D721Med (cell line): ENCODE measurements around the gene STK17B.

Source experiments
- DNase-seq: peaks from one replicate; pipeline ENCODE4 v3.0.0; 2011; ENCODE audit warnings: low spot score; ENCODE audit not compliant: insufficient read length
- FAIRE-seq: peaks from 2 replicates; lab custom pipeline; 2011; peaks lifted over from hg19 to GRCh38; lab: Jason Lieb, UNC
- TF ChIP-seq, protein P1 (sequence below): IDR thresholded peaks from 2 replicates; pipeline ENCODE4 v1.5.1; 2012; ENCODE audit warnings: mild to moderate bottlenecking, control low read depth; ENCODE audit not compliant: insufficient read depth; ENCODE audit errors: missing control alignments

The STK17B gene

GRCh38 chr2:196174404-196174803, 3.0 kb upstream of the STK17B start:
- FAIRE-seq = no peak
- DNase-seq = no peak
- TF ChIP-seq, protein P1, sequence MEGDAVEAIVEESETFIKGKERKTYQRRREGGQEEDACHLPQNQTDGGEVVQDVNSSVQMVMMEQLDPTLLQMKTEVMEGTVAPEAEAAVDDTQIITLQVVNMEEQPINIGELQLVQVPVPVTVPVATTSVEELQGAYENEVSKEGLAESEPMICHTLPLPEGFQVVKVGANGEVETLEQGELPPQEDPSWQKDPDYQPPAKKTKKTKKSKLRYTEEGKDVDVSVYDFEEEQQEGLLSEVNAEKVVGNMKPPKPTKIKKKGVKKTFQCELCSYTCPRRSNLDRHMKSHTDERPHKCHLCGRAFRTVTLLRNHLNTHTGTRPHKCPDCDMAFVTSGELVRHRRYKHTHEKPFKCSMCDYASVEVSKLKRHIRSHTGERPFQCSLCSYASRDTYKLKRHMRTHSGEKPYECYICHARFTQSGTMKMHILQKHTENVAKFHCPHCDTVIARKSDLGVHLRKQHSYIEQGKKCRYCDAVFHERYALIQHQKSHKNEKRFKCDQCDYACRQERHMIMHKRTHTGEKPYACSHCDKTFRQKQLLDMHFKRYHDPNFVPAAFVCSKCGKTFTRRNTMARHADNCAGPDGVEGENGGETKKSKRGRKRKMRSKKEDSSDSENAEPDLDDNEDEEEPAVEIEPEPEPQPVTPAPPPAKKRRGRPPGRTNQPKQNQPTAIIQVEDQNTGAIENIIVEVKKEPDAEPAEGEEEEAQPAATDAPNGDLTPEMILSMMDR = no peak

DNA sequence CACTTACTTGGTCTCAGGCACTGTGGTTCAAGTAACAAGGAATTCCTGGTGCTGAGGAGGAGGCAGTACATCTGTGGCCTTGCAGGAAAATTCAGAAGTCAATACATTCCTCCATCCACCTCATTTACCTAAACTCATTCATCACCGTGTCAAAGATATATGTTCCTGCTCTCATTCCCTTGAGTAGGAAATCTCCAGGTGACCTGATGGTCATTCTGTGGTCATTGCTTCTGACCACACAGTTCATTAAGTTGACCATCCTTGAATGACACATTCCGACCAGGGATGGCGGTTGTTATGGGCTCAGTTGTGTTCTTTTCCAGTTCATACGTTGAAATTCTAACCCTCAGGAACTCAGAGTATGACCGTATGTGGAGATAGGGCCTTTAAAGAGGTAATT, 2.1 kb upstream of the STK17B start:
- DNase-seq (no peak), FAIRE-seq (no peak)
- TF ChIP-seq, protein P1 = no peak

- DNase-seq (no peak), FAIRE-seq (no peak)
- TF ChIP-seq, protein P1 = no peak
Observed at GRCh38 chr2:196172951-196173350, 1.6 kb upstream of the STK17B start.

DNA sequence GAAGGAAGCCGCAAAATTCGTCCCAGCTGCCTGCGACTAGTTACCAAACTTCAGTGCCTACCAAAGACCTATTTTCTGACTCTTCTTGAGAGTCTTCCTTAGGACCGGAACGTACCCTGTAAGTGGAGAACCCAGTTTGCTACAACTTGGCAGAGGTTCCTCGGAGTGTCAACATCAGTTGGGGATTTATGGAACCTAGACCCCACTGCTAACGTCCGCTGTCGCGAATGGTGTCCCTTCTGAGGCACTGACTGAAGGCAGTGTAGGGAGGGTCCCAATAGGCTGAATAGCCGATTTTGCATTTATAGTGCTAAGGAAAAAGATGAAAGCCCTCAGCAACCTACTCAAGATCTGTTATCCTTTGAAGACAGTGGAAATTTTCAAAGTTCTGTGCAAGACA, 568 bp upstream of the STK17B start:
- FAIRE-seq = no peak
- TF ChIP-seq, protein P1 = no peak
- DNase-seq = no peak

DNA sequence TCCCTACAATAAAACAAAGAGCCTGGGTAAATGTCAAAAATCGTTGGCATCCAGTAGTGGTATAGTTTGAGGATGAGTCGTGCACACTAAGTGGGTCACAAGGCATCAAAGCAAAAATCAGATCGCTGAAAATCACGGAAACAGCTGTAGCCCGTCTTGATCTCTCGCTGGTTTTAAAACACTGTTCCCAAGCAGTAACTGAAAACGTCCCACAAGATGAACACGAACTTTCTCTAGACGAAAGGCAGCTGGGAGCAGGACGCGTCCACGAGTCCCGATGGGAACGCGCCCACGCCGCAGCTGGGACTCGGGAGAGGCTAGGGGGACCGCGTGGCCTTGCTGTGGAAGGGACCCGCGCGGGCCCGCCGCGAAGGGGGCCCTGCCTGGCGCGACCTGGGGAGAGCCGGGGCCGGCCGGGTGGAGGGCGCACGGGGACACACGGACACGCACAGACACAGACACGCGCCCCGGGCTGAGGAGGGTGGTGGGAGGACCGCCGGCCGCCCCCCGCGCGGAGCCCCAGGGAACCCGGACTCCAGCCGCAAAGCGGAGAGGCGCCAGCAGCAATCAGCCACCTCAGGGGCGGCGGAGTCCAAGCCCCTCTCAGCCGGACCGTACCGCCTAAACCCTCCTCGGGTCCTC, 651 bp downstream of the STK17B start:
- TF ChIP-seq, protein P1 = no peak
- FAIRE-seq = no peak

DNA sequence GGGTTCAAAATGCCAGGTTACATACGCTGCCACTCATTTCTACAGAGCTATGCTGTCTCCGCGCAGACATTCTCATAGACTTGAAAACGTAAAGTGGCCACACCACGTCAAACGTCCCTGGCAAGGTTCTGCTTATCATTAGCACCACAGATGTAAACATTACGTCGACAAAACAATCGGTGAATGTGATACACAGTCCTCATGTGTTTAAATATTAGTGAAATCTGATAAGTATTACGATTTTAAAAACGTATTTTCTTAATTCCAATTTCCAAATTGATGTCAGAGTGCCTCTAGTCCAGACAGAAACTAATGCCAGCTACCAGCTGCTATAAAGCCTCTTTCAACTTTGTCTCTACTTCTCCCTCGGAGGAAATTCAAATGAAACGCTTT, 1.2 kb downstream of the STK17B start:
- TF ChIP-seq, protein P1 = no peak
- DNase-seq = no peak
- no peak for FAIRE-seq

More for the DNA sequence above, 651 bp downstream of the STK17B start:
- DNase-seq = no peak

GRCh38 chr2:196169516-196169915, 1.9 kb downstream of the STK17B start:
- FAIRE-seq (no peak), DNase-seq (no peak)
- TF ChIP-seq, protein P1 = no peak
